HG03175 (cell line): ENCODE data around the gene TEAD2.

Experiments used
- ATAC-seq: cut with Tn5 transposase; IDR thresholded peaks from one replicate; pipeline ENCODE4 v1.9.1; 2021; ENCODE audit warnings: mild to moderate bottlenecking, moderate library complexity; ENCODE audit not compliant: unreplicated experiment

Gene TEAD2

DNA sequence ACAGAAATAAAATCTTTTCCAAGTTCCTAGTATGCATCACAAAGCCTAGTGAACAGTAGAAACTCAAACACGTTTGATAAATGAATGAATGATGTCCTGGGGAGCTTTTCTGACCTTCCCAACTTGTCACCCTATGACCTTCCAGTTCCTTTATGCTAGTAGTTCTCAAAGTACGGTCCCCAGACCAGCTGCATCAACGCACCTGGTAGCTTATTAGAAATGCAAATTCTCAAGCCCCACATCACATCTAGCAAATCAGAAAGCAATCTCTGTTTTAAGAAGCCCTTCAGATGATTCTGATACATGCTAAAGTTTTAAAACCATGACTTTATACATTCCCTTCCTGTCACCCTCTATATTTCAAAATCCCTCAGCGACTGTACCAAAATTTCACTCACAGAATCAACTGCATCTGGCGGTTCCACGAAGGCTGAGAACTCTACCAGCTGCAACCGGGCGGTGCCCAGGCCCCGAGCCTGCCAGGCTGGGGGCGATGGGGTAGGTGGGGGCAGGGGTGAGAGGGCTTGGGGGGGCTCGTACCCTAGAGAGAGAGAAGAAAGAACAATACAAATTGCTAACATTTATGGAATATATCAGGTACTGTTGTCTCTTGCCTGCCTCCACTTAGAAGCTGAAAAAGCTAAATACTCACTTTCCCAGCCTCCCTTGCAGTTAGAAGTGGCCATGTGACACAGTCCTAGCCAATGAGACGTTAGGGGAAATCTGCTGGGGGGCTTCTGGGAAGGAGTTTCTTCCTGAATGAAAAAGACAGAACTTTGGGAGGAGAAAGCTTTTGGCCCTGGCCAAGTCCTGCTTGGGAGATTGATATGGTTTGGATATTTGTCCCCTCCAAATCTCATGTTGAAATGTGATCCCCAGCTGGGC is 13.7 kb downstream of the TEAD2 start:
- no peak for ATAC-seq

DNA sequence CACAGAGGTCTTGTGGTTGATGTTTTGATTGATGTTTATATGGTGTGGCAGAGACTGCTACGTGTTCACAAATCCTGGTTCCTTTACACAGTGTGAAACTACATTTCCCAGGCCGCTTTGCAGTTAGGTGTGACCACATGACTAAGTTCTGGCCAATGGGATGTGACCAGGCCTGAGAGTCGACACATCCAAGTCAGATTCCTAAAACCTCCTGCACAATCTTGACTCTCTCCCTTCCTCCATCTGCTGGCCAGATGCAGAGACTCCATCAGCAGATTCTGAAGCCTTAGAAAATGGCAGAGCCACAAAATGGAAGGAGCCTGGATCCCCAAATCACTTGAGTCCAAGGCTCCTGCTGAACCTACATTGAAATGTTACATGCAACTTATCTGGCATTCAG is 14.4 kb downstream of the TEAD2 start:
- ATAC-seq: no peak

DNA sequence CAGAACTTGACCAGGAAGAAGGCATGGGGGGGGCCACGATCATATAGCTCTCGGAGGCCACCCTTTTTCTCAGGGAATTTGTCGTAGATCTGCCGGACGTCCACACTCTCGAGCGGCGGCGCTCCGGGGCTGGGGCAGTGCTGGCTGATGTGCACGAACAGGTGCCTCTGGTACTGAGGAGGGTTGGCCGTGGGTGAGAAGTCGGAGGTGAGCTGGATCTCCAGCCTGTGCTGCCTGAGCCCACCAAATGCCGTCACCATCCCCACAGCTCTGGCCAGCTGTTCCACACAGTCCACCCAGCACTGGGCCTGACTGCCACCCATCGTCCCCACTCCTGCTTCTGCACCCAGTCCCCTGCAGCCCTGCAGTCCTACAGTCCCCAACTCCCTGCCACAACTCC is 15.0 kb downstream of the TEAD2 start:
- no peak for ATAC-seq

DNA sequence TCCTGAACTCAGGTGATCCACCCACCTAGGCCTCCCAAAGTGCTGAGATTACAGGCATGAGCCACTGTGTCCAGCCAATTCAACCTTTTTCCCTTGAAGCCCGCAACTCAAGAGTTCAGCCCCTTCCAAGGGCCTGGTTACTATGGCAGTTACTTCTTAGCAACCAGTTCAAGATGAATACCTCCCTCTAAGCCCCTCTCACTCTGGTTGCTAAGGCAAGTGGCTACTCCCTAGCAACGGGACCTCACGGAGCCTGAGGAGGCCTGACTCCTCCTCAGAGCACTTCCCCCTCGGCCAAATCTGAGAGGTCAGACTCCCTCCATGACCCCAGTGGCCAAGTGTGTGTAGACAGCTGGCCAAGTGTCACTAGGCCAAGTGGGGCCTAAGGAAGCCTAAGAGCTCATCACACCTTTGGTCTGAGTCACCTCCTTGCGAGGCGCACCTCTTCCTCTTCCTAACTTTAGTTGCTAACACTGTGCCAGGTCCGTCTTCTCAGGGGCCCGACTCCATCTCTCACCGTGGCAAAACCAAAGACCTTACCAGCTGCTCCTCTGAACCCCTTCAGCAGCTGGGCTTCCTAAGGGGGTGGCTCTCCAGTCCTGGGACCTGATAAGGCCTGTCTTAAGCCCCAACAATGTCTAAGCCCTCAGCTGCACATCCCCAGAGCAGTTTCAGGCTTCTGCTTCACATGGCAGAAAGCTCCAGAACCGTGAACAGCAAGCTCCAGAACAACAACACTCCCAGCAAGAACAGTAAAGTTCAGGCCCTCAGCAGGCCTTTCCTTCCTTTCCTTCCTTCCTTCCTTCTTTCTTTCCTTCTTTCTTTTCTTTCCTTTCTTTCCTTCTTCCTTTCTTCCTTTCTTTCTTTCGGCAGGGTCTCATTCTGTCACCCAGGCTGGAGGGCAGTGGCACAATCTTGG is 17.5 kb downstream of the TEAD2 start:
- no peak for ATAC-seq

DNA sequence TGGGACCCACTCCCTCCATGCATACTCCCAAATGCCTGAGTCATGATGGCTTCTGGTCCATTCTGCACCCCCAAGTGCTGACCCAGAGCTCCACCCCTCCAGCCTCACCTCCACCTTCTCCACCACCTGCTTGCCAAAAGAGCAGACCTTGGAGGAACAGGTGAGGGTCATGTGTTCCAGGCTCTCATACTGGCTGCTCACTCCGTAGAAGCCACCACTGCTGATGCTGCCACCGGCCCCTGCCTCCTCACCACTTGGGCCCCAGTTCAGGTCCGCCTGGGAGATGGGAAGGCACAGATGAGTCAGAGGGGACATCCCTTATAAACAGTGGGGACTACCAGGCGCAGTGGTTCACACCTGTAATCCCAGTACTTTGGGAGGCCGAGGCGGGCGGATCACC is 19.1 kb downstream of the TEAD2 start:
- ATAC-seq: no peak

DNA sequence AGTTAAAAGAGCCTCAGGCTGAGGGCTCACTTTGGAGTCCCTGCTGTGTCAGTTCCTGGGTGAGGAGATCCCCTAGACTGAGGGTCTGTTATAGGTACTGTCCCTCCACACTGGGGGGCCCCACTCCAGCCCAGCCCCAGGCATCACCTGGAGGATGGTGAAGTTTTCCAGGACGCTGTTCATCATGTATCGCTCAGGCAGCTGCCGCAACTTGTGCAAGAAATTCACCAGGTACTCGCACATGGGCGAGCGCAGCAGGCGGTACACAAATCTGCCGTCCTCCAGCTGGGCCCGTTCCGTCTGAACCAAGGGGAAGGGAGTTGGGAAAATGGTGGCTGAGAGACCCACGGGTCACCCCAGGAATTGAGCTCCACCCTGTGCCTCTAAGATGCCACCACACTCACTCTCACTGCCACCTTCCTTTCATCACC is 19.9 kb downstream of the TEAD2 start:
- no peak for ATAC-seq

DNA sequence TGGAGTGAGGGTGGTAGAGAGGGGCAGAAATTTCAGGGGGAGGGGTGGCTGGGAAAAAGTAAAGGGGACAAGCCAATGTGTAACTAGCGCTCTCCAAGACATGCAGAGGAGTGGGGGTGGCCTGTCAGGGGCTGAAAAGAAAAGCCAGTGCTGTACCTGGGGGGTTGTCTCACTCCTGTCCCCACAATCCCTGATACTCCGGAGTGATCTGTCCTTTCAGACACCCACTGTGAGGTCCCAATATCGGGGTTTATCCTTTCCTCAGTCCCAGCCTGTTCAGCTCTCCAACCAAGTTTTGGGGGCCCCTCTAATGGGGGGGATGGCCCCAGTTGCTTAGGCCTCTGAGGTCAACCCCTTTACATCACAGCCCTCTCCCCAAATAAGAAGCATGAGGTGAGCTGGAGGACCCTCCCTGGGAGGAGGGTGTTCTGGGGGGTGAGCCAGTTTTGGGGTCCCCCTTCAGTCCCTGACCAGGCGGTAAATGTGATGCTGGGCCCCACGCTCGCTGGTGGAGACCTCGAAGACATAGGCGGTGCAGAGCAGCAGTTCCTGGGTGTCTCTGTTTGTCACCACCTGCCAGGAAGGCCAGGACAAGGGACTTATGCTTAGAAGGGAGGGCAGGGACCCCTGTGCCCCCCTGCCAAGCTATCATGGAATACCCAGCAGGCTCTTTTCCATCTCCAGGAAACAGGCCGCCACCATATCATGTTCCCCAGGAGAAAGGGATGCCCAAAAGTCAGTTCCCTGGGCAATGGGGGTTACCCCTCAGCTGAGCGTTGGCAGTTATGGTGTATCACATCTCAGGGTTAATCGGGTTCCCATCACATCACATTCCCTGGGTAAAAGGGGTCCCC is 21.1 kb downstream of the TEAD2 start:
- ATAC-seq: no peak

DNA sequence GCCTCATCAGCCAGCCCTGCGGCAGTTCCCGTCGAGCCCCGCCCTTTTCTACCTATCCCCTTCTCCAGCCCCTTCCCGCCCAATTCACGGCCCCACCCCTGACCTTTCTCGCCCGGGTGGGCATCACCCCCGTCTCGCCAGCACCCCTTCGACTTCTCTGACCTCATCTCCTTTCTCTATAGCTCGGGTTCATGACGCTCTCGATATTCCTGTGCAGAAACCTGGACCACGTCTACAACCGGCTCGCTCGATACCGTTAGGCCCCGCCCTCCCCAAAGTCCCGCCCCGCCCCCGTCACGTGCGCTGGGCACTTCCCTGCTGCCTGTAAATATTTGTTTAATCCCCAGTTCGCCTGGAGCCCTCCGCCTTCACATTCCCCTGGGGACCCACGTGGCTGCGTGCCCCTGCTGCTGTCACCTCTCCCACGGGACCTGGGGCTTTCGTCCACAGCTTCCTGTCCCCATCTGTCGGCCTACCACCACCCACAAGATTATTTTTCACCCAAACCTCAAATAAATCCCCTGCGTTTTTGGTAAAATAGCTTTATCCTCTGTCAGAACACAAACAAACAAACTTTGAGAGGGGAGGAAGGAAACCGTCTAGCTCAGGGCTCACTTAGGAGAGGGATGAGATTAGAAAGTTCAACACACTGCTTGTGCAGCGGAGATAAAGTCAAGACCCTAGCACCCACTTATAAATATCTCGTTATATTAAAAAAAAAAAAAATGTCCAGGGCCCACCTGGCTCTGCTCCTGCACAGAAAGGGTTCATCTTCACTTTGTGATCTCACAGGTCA is 21.9 kb downstream of the TEAD2 start:
- peak; percentile 76 for ATAC-seq

DNA sequence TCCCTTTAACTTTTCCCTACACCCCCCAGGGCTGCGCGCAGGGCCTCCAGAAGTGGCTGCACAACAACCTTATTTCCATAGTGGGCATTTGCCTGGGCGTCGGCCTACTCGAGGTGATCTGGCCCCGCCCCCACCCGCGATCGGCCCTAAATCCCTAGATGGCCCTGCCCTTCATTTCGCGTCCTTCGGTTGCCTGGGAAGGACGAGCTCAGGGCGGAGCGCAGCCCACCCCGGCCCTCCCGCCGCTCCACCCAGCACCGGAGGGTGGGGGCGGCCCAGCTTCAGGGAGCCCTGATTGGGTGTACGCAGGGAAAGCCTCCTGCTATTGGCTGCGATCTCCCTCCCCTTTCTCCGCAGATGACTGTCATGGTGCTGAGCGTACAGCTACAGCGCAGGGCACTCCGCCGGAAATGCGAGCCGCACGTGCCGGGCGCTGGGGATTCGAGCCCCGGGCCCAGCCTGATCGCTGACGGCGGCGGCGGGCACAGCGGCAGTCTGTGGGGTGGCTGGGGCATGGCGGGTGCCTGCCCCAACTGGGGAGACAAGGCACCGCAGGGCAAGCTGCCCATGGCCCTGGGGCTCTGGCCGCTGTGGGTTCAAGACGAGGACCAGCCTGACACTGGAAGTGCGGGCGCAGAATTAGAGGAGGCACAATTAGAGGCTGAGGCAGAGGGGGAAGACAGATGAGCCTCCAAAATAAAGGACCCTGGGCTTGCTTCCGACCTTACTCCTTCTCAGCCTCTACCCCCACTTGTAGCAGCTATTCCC is 22.7 kb downstream of the TEAD2 start:
- ATAC-seq: no peak

DNA sequence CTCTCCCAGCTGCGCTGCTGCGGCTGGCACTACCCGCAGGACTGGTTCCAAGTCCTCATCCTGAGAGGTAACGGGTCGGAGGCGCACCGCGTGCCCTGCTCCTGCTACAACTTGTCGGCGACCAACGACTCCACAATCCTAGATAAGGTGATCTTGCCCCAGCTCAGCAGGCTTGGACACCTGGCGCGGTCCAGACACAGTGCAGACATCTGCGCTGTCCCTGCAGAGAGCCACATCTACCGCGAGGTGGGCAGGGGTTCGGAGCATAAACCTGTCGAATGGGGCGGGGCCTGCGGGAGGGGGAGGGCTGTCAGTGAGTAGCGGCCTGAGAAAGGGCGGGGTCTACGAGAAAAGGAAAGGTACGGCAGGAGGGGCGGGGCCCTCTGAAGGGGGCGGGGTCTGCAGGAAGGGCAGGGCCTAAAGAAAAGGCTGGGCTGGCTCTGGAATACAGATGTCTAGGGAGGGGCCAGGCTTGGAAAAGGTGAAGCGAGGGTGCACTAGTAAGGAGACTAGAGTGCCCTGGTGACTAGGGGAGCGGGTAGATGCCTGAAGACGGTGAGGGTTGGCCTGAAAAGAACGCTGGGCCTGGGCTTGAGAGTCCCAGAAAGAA is 23.4 kb downstream of the TEAD2 start:
- ATAC-seq: no peak

DNA sequence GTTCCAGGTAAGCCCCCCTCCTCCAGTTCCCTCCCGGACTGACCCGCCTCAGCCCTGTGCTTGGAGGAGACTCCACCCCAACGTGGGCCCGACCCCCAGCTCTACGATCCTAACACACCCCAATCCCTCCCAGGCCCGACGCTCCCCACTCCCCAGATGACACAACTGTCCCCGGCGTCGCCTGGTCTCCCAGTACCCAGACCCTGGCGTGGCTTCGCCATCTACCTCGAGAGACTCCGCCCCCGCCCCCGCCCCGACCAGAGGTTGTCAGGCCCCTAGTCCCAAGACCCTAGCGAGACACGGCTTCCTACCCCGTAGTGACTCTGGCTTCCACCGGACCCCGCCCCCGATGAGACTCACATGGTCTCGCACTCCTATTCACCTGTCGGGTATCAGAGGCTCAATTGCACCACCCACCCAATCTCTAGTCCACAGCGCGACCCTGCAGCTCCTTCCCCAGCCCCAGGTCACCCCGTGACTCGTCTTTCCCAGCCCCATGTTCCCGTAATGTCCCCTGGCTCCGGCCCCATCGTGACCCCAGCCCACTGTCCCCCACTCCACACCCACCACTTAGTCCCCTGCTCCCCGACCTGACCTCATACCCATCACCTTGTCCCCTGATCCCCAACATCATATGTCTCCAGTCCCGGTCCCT is 24.1 kb downstream of the TEAD2 start:
- no peak for ATAC-seq

DNA sequence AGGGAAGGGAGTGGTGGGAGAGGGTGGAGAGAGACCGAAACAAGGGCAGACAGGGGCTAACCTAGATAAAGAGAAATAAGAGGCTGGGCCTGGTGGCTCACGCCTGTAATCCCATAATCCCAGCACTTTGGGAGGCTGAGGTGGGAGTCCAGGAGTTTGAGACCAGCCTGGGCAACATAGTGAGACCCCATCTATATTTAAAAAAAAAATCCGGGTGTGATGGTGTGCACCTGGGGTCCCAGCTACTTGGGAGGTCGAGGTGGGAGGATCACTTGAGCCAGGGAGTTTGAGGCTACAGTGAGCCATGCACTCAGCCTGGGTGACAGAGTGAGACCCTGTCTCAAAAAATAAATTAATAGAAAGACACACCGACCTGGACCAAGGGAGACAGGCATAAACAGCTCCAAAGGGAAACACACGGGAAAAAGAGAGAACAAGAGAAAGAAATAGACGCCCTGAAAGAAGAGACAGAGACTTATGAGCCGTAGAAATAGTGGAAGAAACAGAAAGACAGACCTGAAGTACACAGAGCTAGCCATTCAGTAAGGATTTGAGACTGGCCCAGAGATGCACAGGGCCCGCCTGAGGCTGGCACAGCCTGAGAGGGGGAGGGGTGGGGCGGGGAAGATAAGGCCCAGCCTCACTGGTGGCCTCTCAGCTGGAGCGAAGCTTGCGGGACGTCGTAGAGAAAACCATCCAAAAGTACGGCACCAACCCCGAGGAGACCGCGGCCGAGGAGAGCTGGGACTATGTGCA is 24.8 kb downstream of the TEAD2 start:
- ATAC-seq: no peak

DNA sequence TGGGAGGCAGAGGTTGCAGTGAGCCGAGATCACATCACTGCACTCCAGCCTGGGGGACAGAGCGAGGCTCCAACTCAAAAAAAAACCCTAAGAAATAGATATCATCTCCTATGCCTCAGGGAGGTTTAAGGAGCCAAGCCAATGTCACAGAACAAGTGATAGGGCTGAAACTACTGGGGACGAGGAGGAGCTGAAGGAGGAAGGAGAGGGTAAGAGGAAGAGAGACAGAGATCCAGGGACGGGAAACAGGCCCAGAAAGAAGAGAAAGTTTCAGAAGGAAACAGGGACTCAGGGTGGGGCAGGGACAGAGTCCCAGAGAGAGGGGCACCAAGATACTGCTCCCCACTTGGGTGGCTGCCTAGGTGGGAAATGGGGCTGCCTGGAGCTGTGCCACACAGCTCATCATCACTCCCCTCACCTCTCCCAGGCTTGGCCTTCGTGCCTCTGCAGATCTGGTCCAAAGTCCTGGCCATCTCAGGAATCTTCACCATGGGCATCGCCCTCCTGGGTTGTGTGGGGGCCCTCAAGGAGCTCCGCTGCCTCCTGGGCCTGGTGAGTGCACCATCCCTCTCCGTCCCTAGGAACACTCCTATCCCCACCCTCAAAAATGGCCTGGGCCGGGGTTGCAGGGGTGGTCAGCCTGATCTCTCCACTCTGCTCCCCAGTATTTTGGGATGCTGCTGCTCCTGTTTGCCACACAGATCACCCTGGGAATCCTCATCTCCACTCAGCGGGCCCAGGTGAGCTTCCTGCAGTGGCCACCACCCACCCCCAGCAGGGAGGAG is 25.5 kb downstream of the TEAD2 start:
- ATAC-seq: no peak

DNA sequence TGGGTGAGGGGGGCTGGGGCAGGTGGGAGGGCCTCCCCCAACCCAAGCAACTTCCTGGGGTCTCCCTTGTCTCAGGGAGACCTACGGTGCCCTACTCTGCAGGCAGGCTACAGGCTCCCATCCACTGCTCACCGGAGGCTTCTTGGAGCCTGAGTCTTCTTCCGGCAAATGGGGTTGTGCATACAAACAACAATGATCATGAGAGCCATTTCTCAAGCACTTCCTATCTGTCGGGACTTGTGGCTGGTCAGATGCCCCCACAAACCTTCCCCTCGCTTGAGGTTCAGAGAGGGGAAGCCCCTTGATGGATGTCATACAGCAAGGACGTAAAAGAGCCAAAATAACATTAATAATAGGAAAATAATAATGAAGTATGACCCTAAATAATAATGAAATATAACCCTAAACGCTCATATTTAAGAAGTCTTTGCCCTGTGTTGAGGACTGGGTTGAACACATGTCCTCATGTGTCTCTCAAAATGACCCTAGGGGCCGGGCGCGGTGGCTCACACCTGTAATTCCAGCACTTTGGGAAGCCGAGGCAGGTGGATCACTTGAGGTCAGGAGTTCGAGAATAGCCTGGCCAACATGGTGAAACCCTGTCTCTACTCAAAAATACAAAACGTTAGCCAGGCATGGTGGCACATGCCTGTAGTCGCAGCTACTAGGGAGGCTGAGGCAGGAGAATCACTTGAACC is 26.3 kb downstream of the TEAD2 start:
- ATAC-seq: no peak

DNA sequence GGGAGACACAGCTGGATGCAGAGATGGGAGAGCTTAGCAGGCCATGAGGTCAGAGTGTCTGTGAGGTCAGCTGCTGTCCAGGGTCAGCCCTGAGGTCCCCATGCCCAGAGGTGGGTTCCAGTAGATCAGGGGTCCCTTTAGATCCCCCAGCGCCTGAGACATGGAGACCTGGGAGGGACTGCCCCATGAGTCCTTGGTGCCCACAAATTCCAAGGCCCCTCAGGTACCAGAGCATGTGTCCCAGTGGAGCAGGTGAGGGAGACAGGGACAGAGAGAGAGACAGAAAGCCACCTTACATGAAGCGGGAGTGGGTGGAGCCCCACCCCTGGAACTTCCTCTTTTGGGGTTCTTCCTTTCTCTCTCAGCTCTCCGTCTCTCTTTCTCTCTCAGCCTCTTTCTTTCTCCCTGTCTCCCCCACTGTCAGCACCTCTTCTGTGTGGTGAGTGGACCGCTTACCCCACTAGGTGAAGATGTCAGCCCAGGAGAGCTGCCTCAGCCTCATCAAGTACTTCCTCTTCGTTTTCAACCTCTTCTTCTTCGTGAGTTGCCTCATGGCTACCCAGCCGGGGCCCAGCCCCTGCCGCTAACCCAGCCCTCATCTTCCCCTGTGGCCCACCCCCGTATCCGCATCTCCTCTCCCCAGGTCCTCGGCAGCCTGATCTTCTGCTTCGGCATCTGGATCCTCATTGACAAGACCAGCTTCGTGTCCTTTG is 27.0 kb downstream of the TEAD2 start, which contains the start of gene CD37:
Gene CD37, plus strand, starts transcription at position 336 of the 713 bp plus-strand sequence. Its CDS starts 135 bp downstream, at position 471.
- peak; percentile 40 for ATAC-seq
